DOHH2 (cell line): ENCODE measurements around the gene PIR.
A peak's percentile ranks its signal among the peaks of the same experiment; 100 is the strongest.

ENCODE experiments used
- H3F3A ChIP-seq: fragments of 200-600 bp; sonication (generic), shearing (Covaris generic); 2 replicates; pipeline ENCODE4 v1.6.0; 2016; ENCODE audit warnings: antibody characterized with exemption, mild to moderate bottlenecking; ENCODE audit not compliant: control insufficient read depth, insufficient read depth
- H3K27ac ChIP-seq: fragments of 200-600 bp; sonication (generic); 2 replicates; pipeline ENCODE4 v1.5.1; 2014; ENCODE audit warnings: low read depth, mild to moderate bottlenecking, low read length, moderate library complexity
- H3K27me3 ChIP-seq: fragments of 200-600 bp; sonication (generic); 2 replicates; pipeline ENCODE4 v1.6.1; 2014; ENCODE audit warnings: mild to moderate bottlenecking, low read length, mixed read lengths; ENCODE audit not compliant: control insufficient read depth
- H3K36me3 ChIP-seq: fragments of 200-600 bp; sonication (generic); 2 replicates; pipeline ENCODE4 v1.6.1; 2014; ENCODE audit warnings: mild to moderate bottlenecking, low read length, moderate library complexity, mixed read lengths; ENCODE audit not compliant: control insufficient read depth
- H3K4me1 ChIP-seq: fragments of 200-600 bp; sonication (generic); 2 replicates; pipeline ENCODE4 v1.6.1; 2014; ENCODE audit warnings: mild to moderate bottlenecking, low read length, mixed read lengths; ENCODE audit not compliant: control insufficient read depth
- H3K4me2 ChIP-seq: fragments of 200-600 bp; sonication (generic); 2 replicates; pipeline ENCODE4 v1.6.0; 2014; ENCODE audit warnings: mild to moderate bottlenecking, low read length, moderate library complexity
- H3K4me3 ChIP-seq: fragments of 200-600 bp; sonication (generic); 2 replicates; pipeline ENCODE4 v1.5.1; 2014; ENCODE audit warnings: mild to moderate bottlenecking, low read length, mixed read lengths
- H3K79me2 ChIP-seq: fragments of 200-600 bp; sonication (generic); 2 replicates; pipeline ENCODE4 v1.6.1; 2014; ENCODE audit warnings: mild to moderate bottlenecking, low read length, mixed read lengths; ENCODE audit not compliant: control insufficient read depth
- H3K9me2 ChIP-seq: fragments of 200-600 bp; sonication (generic); replicated peaks from 2 replicates; pipeline ENCODE4 v1.6.1; 2014; ENCODE audit warnings: mild to moderate bottlenecking, low read length, mixed read lengths; ENCODE audit not compliant: control insufficient read depth
- H3K9me3 ChIP-seq: fragments of 200-600 bp; sonication (generic); 2 replicates; pipeline ENCODE4 v1.6.1; 2014; ENCODE audit warnings: antibody characterized with exemption, low read length, mixed read lengths; ENCODE audit not compliant: control insufficient read depth, insufficient read depth
- H4K20me1 ChIP-seq: fragments of 200-600 bp; sonication (generic); 2 replicates; pipeline ENCODE4 v1.6.0; 2014; ENCODE audit warnings: low read depth, mild to moderate bottlenecking, antibody characterized with exemption, low read length, moderate library complexity; ENCODE audit not compliant: control insufficient read depth, insufficient read depth
- CTCF ChIP-seq: fragments of 200-600 bp; sonication (generic); IDR thresholded peaks from one replicate; pipeline ENCODE4 v1.5.1; 2014; ENCODE audit warnings: antibody characterized with exemption, mild to moderate bottlenecking, low read depth, low read length; ENCODE audit not compliant: poor library complexity, severe bottlenecking
- EZH2phosphoT487 ChIP-seq: fragments of 200-600 bp; sonication (generic); IDR thresholded peaks from 2 replicates; pipeline ENCODE4 v1.6.1; 2017; ENCODE audit warnings: borderline replicate concordance, mild to moderate bottlenecking, antibody characterized with exemption, low read length, moderate library complexity, mixed read lengths

The PIR gene

GRCh38 chrX:15335135-15336022 is 157.8 kb downstream of the PIR start, which contains the start of gene PIGA:
Gene PIGA, minus strand, starts transcription at chrX:15335523. Its CDS starts 3,593 bp downstream, at chrX:15331930.
- H3K9me2 ChIP-seq, result no peaks in the 10 kb centered on the region
- no peaks in the 10 kb centered on the region for H3K9me3 ChIP-seq
- TF ChIP-seq CTCF, result no peak
- TF ChIP-seq EZH2phosphoT487, result no peak
- no peaks in the 10 kb centered on the region for H3F3A ChIP-seq
- peaks cover 31% of the 10 kb centered on the region for H3K79me2 ChIP-seq
- H3K4me3 ChIP-seq, result peak within 1 kb of the TSS; percentile 87
- H3K36me3 ChIP-seq, result peaks cover 22% of the 10 kb centered on the region
- peaks cover 8% of the 10 kb centered on the region for H3K4me1 ChIP-seq
- H4K20me1 ChIP-seq, result no peaks in the 10 kb centered on the region
- H3K27ac ChIP-seq, result peak within 1 kb of the TSS; percentile 32
- H3K27me3 ChIP-seq, result no peaks in the 10 kb centered on the region
- peak within 1 kb of the TSS; percentile 88 for H3K4me2 ChIP-seq
